ENCODE results near the gene PRTFDC1. TPM values are rescaled to one million over a fixed set of nuclear protein-coding genes. Genes with fewer than 3 reads are reported as not detected.

PRTFDC1 gene
- total RNA-seq, 2 experiments from 2014 or later = not detected

- TF ChIP-seq EZH2phosphoT487 (IDR thresholded peaks at IDR 0.05; ENCODE audit: borderline replicate concordance, low read depth, low read length) (no peak), CTCF (conservative IDR thresholded peaks at IDR 0.05; ENCODE audit: low read length) (no peak)
- CTCF ChIA-PET (ENCODE audit: unreplicated experiment) = no interaction called here
- intact Hi-C loops (cut with micrococcal nuclease; ENCODE audit: unreplicated experiment) = no loop called here
- Histone ChIP-seq H3K36me3 (ENCODE audit: insufficient read depth, low read length) (no peaks in the 10 kb centered on the region), H3K9me3 (ENCODE audit: low read length) (no peaks in the 10 kb centered on the region), H3K4me1 (ENCODE audit: insufficient read depth, low read length, poor library complexity, severe bottlenecking) (no peaks in the 10 kb centered on the region), H3K4me3 (ENCODE audit: low read depth, low read length, poor library complexity, severe bottlenecking) (no peak overlapping the region), H3K27ac (ENCODE audit: low read depth, low read length, poor library complexity, severe bottlenecking) (no peak overlapping the region), H3K4me2 (ENCODE audit: low read length) (no peak overlapping the region), H4K20me1 (ENCODE audit: insufficient read depth, low read length) (no peaks in the 10 kb centered on the region), H3K79me2 (ENCODE audit: insufficient read depth, low read depth, low read length) (no peaks in the 10 kb centered on the region), H3K9me2 (ENCODE audit: insufficient read depth, low read length) (no peaks in the 10 kb centered on the region), H2AFZ (ENCODE audit: low read length) (no peak overlapping the region)
- BruUV-seq (replicated peaks) = no TSS peak
- DNase-seq (ENCODE audit: low spot score) = no peak
- POLR2A ChIA-PET = no interaction called here
Measured at GRCh38 chr10:24917979-24918378, 34.4 kb downstream of the PRTFDC1 start.

GRCh38 chr10:24917493-24917892 is 34.9 kb downstream of the PRTFDC1 start:
- POLR2A ChIA-PET = no interaction called here
- CTCF ChIA-PET (ENCODE audit: unreplicated experiment) = no interaction called here
- no peaks in the 10 kb centered on the region for H4K20me1 ChIP-seq (ENCODE audit: insufficient read depth, low read length)
- no peaks in the 10 kb centered on the region for H3K79me2 ChIP-seq (ENCODE audit: insufficient read depth, low read depth, low read length)
- intact Hi-C loops (cut with micrococcal nuclease; ENCODE audit: unreplicated experiment) = no loop called here
- no peaks in the 10 kb centered on the region for H3K4me1 ChIP-seq (ENCODE audit: insufficient read depth, low read length, poor library complexity, severe bottlenecking)
- DNase-seq (ENCODE audit: low spot score) = no peak
- H3K9me3 ChIP-seq (ENCODE audit: low read length) = no peaks in the 10 kb centered on the region
- no peak overlapping the region for H2AFZ ChIP-seq (ENCODE audit: low read length)
- H3K4me2 ChIP-seq (ENCODE audit: low read length) = no peak overlapping the region
- no peak overlapping the region for H3K4me3 ChIP-seq (ENCODE audit: low read depth, low read length, poor library complexity, severe bottlenecking)
- H3K27ac ChIP-seq (ENCODE audit: low read depth, low read length, poor library complexity, severe bottlenecking) = no peak overlapping the region
- no peak for TF ChIP-seq CTCF (conservative IDR thresholded peaks at IDR 0.05; ENCODE audit: low read length)
- TF ChIP-seq EZH2phosphoT487 (IDR thresholded peaks at IDR 0.05; ENCODE audit: borderline replicate concordance, low read depth, low read length) = no peak
- H3K36me3 ChIP-seq (ENCODE audit: insufficient read depth, low read length) = no peaks in the 10 kb centered on the region
- BruUV-seq (replicated peaks) = no TSS peak
- H3K9me2 ChIP-seq (ENCODE audit: insufficient read depth, low read length) = no peaks in the 10 kb centered on the region

GRCh38 chr10:24916365-24916764 is 36.0 kb downstream of the PRTFDC1 start:
- Histone ChIP-seq H3K9me3 (ENCODE audit: low read length) (no peaks in the 10 kb centered on the region), H4K20me1 (ENCODE audit: insufficient read depth, low read length) (no peaks in the 10 kb centered on the region), H3K36me3 (ENCODE audit: insufficient read depth, low read length) (no peaks in the 10 kb centered on the region), H2AFZ (ENCODE audit: low read length) (no peak overlapping the region), H3K27ac (ENCODE audit: low read depth, low read length, poor library complexity, severe bottlenecking) (no peak overlapping the region), H3K9me2 (ENCODE audit: insufficient read depth, low read length) (no peaks in the 10 kb centered on the region), H3K4me1 (ENCODE audit: insufficient read depth, low read length, poor library complexity, severe bottlenecking) (no peaks in the 10 kb centered on the region), H3K4me2 (ENCODE audit: low read length) (no peak overlapping the region), H3K79me2 (ENCODE audit: insufficient read depth, low read depth, low read length) (no peaks in the 10 kb centered on the region), H3K4me3 (ENCODE audit: low read depth, low read length, poor library complexity, severe bottlenecking) (no peak overlapping the region)
- no TSS peak for BruUV-seq (replicated peaks)
- intact Hi-C loops (cut with micrococcal nuclease; ENCODE audit: unreplicated experiment) = no loop called here
- CTCF ChIA-PET (ENCODE audit: unreplicated experiment) = no interaction called here
- POLR2A ChIA-PET = no interaction called here
- no peak for DNase-seq (ENCODE audit: low spot score)
- TF ChIP-seq CTCF (conservative IDR thresholded peaks at IDR 0.05; ENCODE audit: low read length) (no peak), EZH2phosphoT487 (IDR thresholded peaks at IDR 0.05; ENCODE audit: borderline replicate concordance, low read depth, low read length) (no peak)

Measured in OCI-LY7 (cell line).